Suprapubic skin (tissue), 4 donors: ENCODE data around the gene FRMD8. TPM values are rescaled to one million over a fixed set of nuclear protein-coding genes. Genes with fewer than 3 reads are reported as not detected.

Experiments
- DNase-seq, 2 donors: peaks; one replicate each; pipeline ENCODE4 v3.0.0-alpha.2; 2019; ENCODE audit warnings: low spot score in 2 of 2
- H3K27ac ChIP-seq: fragments of 200-600 bp; sonication (generic); one replicate; pipeline ENCODE4 v1.5.1; 2019
- H3K27me3 ChIP-seq: fragments of 200-600 bp; sonication (generic); one replicate; pipeline ENCODE4 v1.5.1; 2019
- H3K36me3 ChIP-seq: fragments of 200-600 bp; sonication (generic); one replicate; pipeline ENCODE4 v1.5.1; 2019
- H3K4me1 ChIP-seq: fragments of 200-600 bp; sonication (generic); one replicate; pipeline ENCODE4 v1.5.1; 2019
- H3K4me3 ChIP-seq: fragments of 200-600 bp; sonication (generic); one replicate; pipeline ENCODE4 v1.5.1; 2019; ENCODE audit warnings: mild to moderate bottlenecking
- H3K9me3 ChIP-seq: fragments of 200-600 bp; sonication (generic); one replicate; pipeline ENCODE4 v1.5.1; 2019
- CTCF ChIP-seq, 2 donors: fragments of 200-600 bp in 1 of 2; fragments of 450-650 bp in 1 of 2; sonication (generic) in 1 of 2; IDR thresholded peaks; one replicate each; pipeline ENCODE4 v1.5.1; 2016 to 2019; ENCODE audit warnings: antibody characterized with exemption in 2 of 2, mild to moderate bottlenecking in 1 of 2, moderate library complexity in 1 of 2
- EP300 ChIP-seq: sonication (generic); formaldehyde crosslinking; IDR thresholded peaks from one replicate; pipeline ENCODE4 v1.6.1; 2017; ENCODE audit warnings: antibody characterized with exemption
- POLR2A ChIP-seq, 2 donors: fragments of 450-650 bp; IDR thresholded peaks; one replicate each; pipeline ENCODE4 v1.6.1; 2017; ENCODE audit warnings: antibody characterized with exemption in 2 of 2, mild to moderate bottlenecking in 2 of 2, moderate library complexity in 2 of 2
- POLR2AphosphoS5 ChIP-seq, 3 donors: sonication (generic); formaldehyde crosslinking; IDR thresholded peaks; one replicate each; pipeline ENCODE4 v1.6.1; 2017; ENCODE audit warnings: antibody characterized with exemption in 3 of 3
- WGBS: methylation state at CpG from one replicate; pipeline ENCODE4 v1.1.5; 2018; 5-methylcytosine and 5-hydroxymethylcytosine counted together
- total RNA-seq, 4 donors: library from RNA; depleted of rRNA; stranded (reverse); fragments of >200 nt; gene quantifications; one replicate each; pipeline ENCODE4 v1.1.0, GENCODE V29; 2016

FRMD8 gene
- total RNA-seq, 4 donors from 2014 or later = 56.2 to 107 (median 81.5) TPM

GRCh38 chr11:65362320-65362931 is 24.0 kb upstream of the FRMD8 start:
- H3K27me3 ChIP-seq = no peaks in the 10 kb centered on the region
- TF ChIP-seq EP300 = no peak
- TF ChIP-seq CTCF (IDR thresholded peaks at IDR 0.05) = no peak
- no peak for TF ChIP-seq POLR2A (IDR thresholded peaks at IDR 0.05)
- no peak for TF ChIP-seq POLR2AphosphoS5 (IDR thresholded peaks at IDR 0.05)
- no peak for DNase-seq
- H3K36me3 ChIP-seq = no peaks in the 10 kb centered on the region
- H3K9me3 ChIP-seq = no peaks in the 10 kb centered on the region
- no peak overlapping the region for H3K4me3 ChIP-seq
- 81% methylated on average over 10 of the region's 10 CpGs for WGBS
- peaks cover 9% of the 10 kb centered on the region for H3K4me1 ChIP-seq
- no peak overlapping the region for H3K27ac ChIP-seq

- peaks cover 9% of the 10 kb centered on the region for H3K4me1 ChIP-seq
- H3K27ac ChIP-seq = no peak overlapping the region
- no peak for DNase-seq
- H3K27me3 ChIP-seq = no peaks in the 10 kb centered on the region
- H3K36me3 ChIP-seq = no peaks in the 10 kb centered on the region
- no peak for TF ChIP-seq EP300
- TF ChIP-seq POLR2AphosphoS5 (IDR thresholded peaks at IDR 0.05) = no peak
- no peak for TF ChIP-seq CTCF (IDR thresholded peaks at IDR 0.05)
- TF ChIP-seq POLR2A (IDR thresholded peaks at IDR 0.05) = no peak
- no peaks in the 10 kb centered on the region for H3K9me3 ChIP-seq
- no peak overlapping the region for H3K4me3 ChIP-seq
- 87% methylated on average over 6 of the region's 6 CpGs for WGBS
These were observed 23.5 kb upstream of the FRMD8 start for GRCh38 chr11:65362966-65363365.

GRCh38 chr11:65363770-65364169 is 22.7 kb upstream of the FRMD8 start:
- no peaks in the 10 kb centered on the region for H3K9me3 ChIP-seq
- TF ChIP-seq POLR2AphosphoS5 (IDR thresholded peaks at IDR 0.05) = no peak
- peaks cover 9% of the 10 kb centered on the region for H3K4me1 ChIP-seq
- no peak overlapping the region for H3K4me3 ChIP-seq
- WGBS = 59% methylated on average over 3 of the region's 3 CpGs
- no peaks in the 10 kb centered on the region for H3K36me3 ChIP-seq
- no peak overlapping the region for H3K27ac ChIP-seq
- H3K27me3 ChIP-seq = no peaks in the 10 kb centered on the region
- DNase-seq = no peak

- no peak for DNase-seq
- no peaks in the 10 kb centered on the region for H3K36me3 ChIP-seq
- TF ChIP-seq POLR2A (IDR thresholded peaks at IDR 0.05) (no peak), EP300 (no peak), POLR2AphosphoS5 (IDR thresholded peaks at IDR 0.05) (no peak), CTCF (IDR thresholded peaks at IDR 0.05) (peak; percentile 61 to 81)
- H3K27me3 ChIP-seq = no peaks in the 10 kb centered on the region
- H3K4me3 ChIP-seq = no peak overlapping the region
- peaks cover 9% of the 10 kb centered on the region for H3K4me1 ChIP-seq
- no peak overlapping the region for H3K27ac ChIP-seq
- WGBS = 1% methylated on average over 4 of the region's 4 CpGs
- H3K9me3 ChIP-seq = no peaks in the 10 kb centered on the region
These were observed 20.1 kb upstream of the FRMD8 start for GRCh38 chr11:65366340-65366773.

GRCh38 chr11:65370659-65371049 is 15.8 kb upstream of the FRMD8 start:
- Histone ChIP-seq H3K27me3 (no peaks in the 10 kb centered on the region), H3K9me3 (no peaks in the 10 kb centered on the region), H3K4me3 (no peak overlapping the region), H3K4me1 (peaks cover 15% of the 10 kb centered on the region), H3K36me3 (no peaks in the 10 kb centered on the region), H3K27ac (peak overlapping the region; percentile 26)
- WGBS = 74% methylated on average over 5 of the region's 6 CpGs
- no peak for TF ChIP-seq POLR2A (IDR thresholded peaks at IDR 0.05)
- no peak for TF ChIP-seq EP300
- TF ChIP-seq CTCF (IDR thresholded peaks at IDR 0.05) = no peak
- no peak for TF ChIP-seq POLR2AphosphoS5 (IDR thresholded peaks at IDR 0.05)
- no peak for DNase-seq
